ENCODE data around the gene PRR13.

DNA sequence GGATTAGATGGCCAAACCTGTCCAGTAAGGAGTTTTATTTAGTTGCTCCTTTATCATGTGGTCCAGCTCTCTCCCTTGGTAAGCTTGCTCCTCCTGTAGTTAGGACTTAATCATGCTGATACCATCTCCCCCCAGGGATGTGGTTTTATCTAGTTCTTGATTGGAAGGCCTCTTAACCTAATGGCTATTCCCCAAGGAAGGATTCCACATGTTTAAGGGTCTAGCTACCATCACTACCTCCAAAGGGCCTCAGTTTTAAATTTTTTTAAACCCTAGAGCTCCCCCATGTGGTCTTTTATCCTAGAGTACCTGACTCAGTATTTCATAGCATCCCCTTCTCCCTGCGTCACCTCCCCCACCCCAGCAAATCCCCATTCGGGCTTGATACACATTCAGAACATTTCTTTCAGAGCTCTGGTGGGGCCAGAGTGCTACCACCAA lies 35.3 kb downstream of the PRR13 start:
- TF ChIP-seq EP300 (conservative IDR thresholded peaks at IDR 0.05; ENCODE audit: poor library complexity, severe bottlenecking) (no peak), POLR2AphosphoS5 (IDR thresholded peaks at IDR 0.05) (no peak)

All from neural cell (in vitro differentiated cells).